H9 (cell line): ENCODE data around the gene RAX2. TPM values are rescaled to one million over a fixed set of nuclear protein-coding genes. Genes with fewer than 3 reads are reported as not detected.

ENCODE experiments used
- DNase-seq: peaks from one replicate; pipeline ENCODE4 v3.0.0-alpha.2; 2017
- H2AFZ ChIP-seq: one replicate; pipeline ENCODE4 v1.6.1; 2013; ENCODE audit warnings: mild to moderate bottlenecking, low read length, control low read depth, moderate library complexity
- H2AK5ac ChIP-seq: 2 replicates; pipeline ENCODE4 v1.6.1; 2013; ENCODE audit warnings: low read length, control low read depth, mixed read lengths; ENCODE audit not compliant: insufficient read length
- H2BK120ac ChIP-seq: one replicate; pipeline ENCODE4 v1.6.1; 2013; ENCODE audit warnings: low read depth, mild to moderate bottlenecking, low read length, control low read depth, inconsistent platforms; ENCODE audit not compliant: poor library complexity, severe bottlenecking
- H2BK12ac ChIP-seq: 2 replicates; pipeline ENCODE4 v1.6.1; 2013; ENCODE audit warnings: low read length, control low read depth, mixed read lengths, low read depth; ENCODE audit not compliant: insufficient read length
- H2BK15ac ChIP-seq: 2 replicates; pipeline ENCODE4 v1.6.1; 2013; ENCODE audit warnings: low read depth, low read length, control low read depth
- H2BK20ac ChIP-seq: one replicate; pipeline ENCODE4 v1.6.1; 2013; ENCODE audit warnings: low read depth, mild to moderate bottlenecking, low read length, control low read depth, inconsistent platforms; ENCODE audit not compliant: poor library complexity, severe bottlenecking
- H2BK5ac ChIP-seq: 2 replicates; pipeline ENCODE4 v1.6.1; 2013; ENCODE audit warnings: low read length, control low read depth, mixed read lengths; ENCODE audit not compliant: insufficient read length
- H3K14ac ChIP-seq: 2 replicates; pipeline ENCODE4 v1.6.1; 2013; ENCODE audit warnings: low read length, control low read depth; ENCODE audit not compliant: insufficient read depth
- H3K18ac ChIP-seq: 2 replicates; pipeline ENCODE4 v1.6.1; 2013; ENCODE audit warnings: low read depth, mild to moderate bottlenecking, mixed read lengths, low read length, control low read depth; ENCODE audit not compliant: insufficient read length
- H3K23ac ChIP-seq: 2 replicates; pipeline ENCODE4 v1.6.1; 2013; ENCODE audit warnings: low read length, control low read depth, mixed read lengths, low read depth; ENCODE audit not compliant: insufficient read length
- H3K23me2 ChIP-seq: 2 replicates; pipeline ENCODE4 v1.6.1; 2013; ENCODE audit warnings: low read depth, mild to moderate bottlenecking, mixed read lengths, low read length, control low read depth; ENCODE audit not compliant: insufficient read length, poor library complexity, severe bottlenecking
- H3K27ac ChIP-seq: 2 replicates; pipeline ENCODE4 v1.5.1; 2013; ENCODE audit warnings: low read length, control low read depth, mixed read lengths, low read depth; ENCODE audit not compliant: insufficient read length
- H3K27me3 ChIP-seq: 2 replicates; pipeline ENCODE4 v1.6.1; 2013; ENCODE audit warnings: low read length, control low read depth, inconsistent platforms; ENCODE audit not compliant: insufficient read depth
- H3K4ac ChIP-seq: 2 replicates; pipeline ENCODE4 v1.6.1; 2013; ENCODE audit warnings: low read depth, mild to moderate bottlenecking, control low read depth, inconsistent platforms, low read length, moderate library complexity
- H3K4me1 ChIP-seq: 2 replicates; pipeline ENCODE4 v1.6.1; 2013; ENCODE audit warnings: low read length, control low read depth, inconsistent platforms; ENCODE audit not compliant: insufficient read depth
- H3K4me2 ChIP-seq: 2 replicates; pipeline ENCODE4 v1.6.1; 2013; ENCODE audit warnings: low read length, control low read depth, mixed read lengths; ENCODE audit not compliant: insufficient read length, insufficient read depth
- H3K56ac ChIP-seq: 2 replicates; pipeline ENCODE4 v1.6.1; 2013; ENCODE audit warnings: low read depth, mild to moderate bottlenecking, mixed read lengths, low read length, control low read depth; ENCODE audit not compliant: insufficient read length
- H3K79me1 ChIP-seq: 2 replicates; pipeline ENCODE4 v1.6.1; 2013; ENCODE audit warnings: low read depth, mild to moderate bottlenecking, moderate library complexity, low read length, control low read depth, inconsistent platforms; ENCODE audit not compliant: insufficient read depth, poor library complexity, severe bottlenecking
- H3K79me2 ChIP-seq: 2 replicates; pipeline ENCODE4 v1.6.1; 2013; ENCODE audit warnings: low read length, control low read depth, inconsistent platforms; ENCODE audit not compliant: insufficient read depth
- H3K9ac ChIP-seq: 2 replicates; pipeline ENCODE4 v1.6.1; 2013; ENCODE audit warnings: low read length, control low read depth, mixed read lengths; ENCODE audit not compliant: insufficient read length; ENCODE audit errors: extremely low read depth
- H3K9me3 ChIP-seq: one replicate; pipeline ENCODE4 v1.6.1; 2013; ENCODE audit warnings: low read depth, low read length, inconsistent platforms; ENCODE audit not compliant: control insufficient read depth
- H3T11ph ChIP-seq: one replicate; pipeline ENCODE4 v1.6.1; 2013; ENCODE audit warnings: mild to moderate bottlenecking, low read length, control low read depth, inconsistent platforms
- H4K20me1 ChIP-seq: one replicate; pipeline ENCODE4 v1.6.1; 2013; ENCODE audit not compliant: control insufficient read depth, insufficient read length, insufficient read depth
- H4K5ac ChIP-seq: 2 replicates; pipeline ENCODE4 v1.6.1; 2013; ENCODE audit warnings: low read depth, mild to moderate bottlenecking, mixed read lengths, low read length, control low read depth; ENCODE audit not compliant: insufficient read length
- H4K8ac ChIP-seq: replicated peaks from 2 replicates; pipeline ENCODE4 v1.6.1; 2013; ENCODE audit warnings: low read length, control low read depth, mixed read lengths, low read depth; ENCODE audit not compliant: insufficient read length
- H4K91ac ChIP-seq: 2 replicates; pipeline ENCODE4 v1.6.1; 2013; ENCODE audit warnings: low read depth, mild to moderate bottlenecking, moderate library complexity, mixed read lengths, low read length, control low read depth; ENCODE audit not compliant: insufficient read length
- H3K27ac Mint-ChIP-seq, 3 experiments: 2 replicates in 2 of 3; 3 replicates in 1 of 3; pipeline ENCODE4 v1.8.0; 2020 to 2021; ENCODE audit warnings: mixed read lengths in 3 of 3, mild to moderate bottlenecking in 1 of 3, moderate library complexity in 1 of 3
- H3K27me3 Mint-ChIP-seq: 2 replicates; pipeline ENCODE4 v1.8.0; 2021; ENCODE audit warnings: low read depth, mild to moderate bottlenecking, moderate library complexity, mixed read lengths
- H3K36me3 Mint-ChIP-seq, 3 experiments: 2 replicates in 2 of 3; 3 replicates in 1 of 3; pipeline ENCODE4 v1.8.0; 2020 to 2021; ENCODE audit warnings: low read depth in 3 of 3, mixed read lengths in 3 of 3; ENCODE audit not compliant: insufficient read depth in 1 of 3
- H3K4me1 Mint-ChIP-seq, 2 experiments: 2 replicates each; pipeline ENCODE4 v1.8.0; 2020; ENCODE audit warnings: mixed read lengths in 2 of 2
- H3K4me3 Mint-ChIP-seq, 2 experiments: 2 replicates in 1 of 2; 3 replicates in 1 of 2; pipeline ENCODE4 v1.8.0; 2020 to 2021; ENCODE audit warnings: mild to moderate bottlenecking in 2 of 2, mixed read lengths in 2 of 2, moderate library complexity in 1 of 2
- H3K9me3 Mint-ChIP-seq, 2 experiments: 2 replicates in 1 of 2; 3 replicates in 1 of 2; pipeline ENCODE4 v1.8.0; 2020; ENCODE audit warnings: mild to moderate bottlenecking in 2 of 2, mixed read lengths in 2 of 2, moderate library complexity in 1 of 2
- CTCF ChIP-seq: fragments of 200-600 bp; sonication (generic); conservative IDR thresholded peaks from 3 replicates; pipeline ENCODE4 v1.8.0; 2021; ENCODE audit warnings: antibody characterized with exemption, mild to moderate bottlenecking
- WGBS: extraction: QIAGEN DNeasy Blood & Tissue Kit; methylation state at CpG from one replicate; pipeline ENCODE4 v1.1.7; 2013; ENCODE audit warnings: missing lambda C conversion rate, low lambda C conversion rate, mixed read lengths; ENCODE audit not compliant: insufficient read length; ENCODE audit errors: extremely low coverage; 5-methylcytosine and 5-hydroxymethylcytosine counted together
- total RNA-seq: library from RNA; stranded (reverse); gene quantifications from 2 replicates; pipeline ENCODE4 v1.2.1, GENCODE V29; 2021

RAX2 gene
- total RNA-seq, 1 experiment from 2014 or later = not detected

DNA sequence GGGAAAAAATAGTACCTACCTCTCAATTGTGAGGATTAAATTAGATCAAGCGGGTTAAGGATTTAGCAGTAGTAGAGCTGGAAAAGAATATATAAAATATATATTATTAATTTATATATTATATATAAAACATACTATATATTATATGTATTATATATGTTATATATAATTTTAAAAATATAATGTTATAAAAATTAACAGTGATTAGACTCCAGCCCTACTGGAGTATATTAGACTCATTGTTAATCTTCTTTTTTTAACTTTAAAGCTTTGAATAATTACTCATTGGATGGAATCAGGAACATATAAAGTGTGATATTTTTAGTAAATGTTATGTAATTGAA is 9.9 kb downstream of the RAX2 start:
- Histone ChIP-seq H4K20me1 (no peaks in the 10 kb centered on the region), H3K4me2 (no peak overlapping the region), H3K23me2 (peaks cover 4% of the 10 kb centered on the region), H2BK5ac (no peak overlapping the region), H3K4ac (no peak overlapping the region), H3K56ac (no peak overlapping the region), H2AK5ac (no peak overlapping the region), H3K18ac (no peak overlapping the region), H3K27ac (no peak overlapping the region), H4K5ac (no peak overlapping the region), H3K79me2 (no peaks in the 10 kb centered on the region), H3K9ac (no peak overlapping the region), H2BK12ac (no peak overlapping the region), H3K14ac (no peak overlapping the region), H2BK120ac (no peak overlapping the region), H3K79me1 (peaks cover 5% of the 10 kb centered on the region), H4K8ac (no peak overlapping the region), H2BK20ac (no peak overlapping the region), H2AFZ (no peak overlapping the region), H2BK15ac (no peak overlapping the region), H3T11ph (no peak overlapping the region), H4K91ac (no peak overlapping the region), H3K9me3 (no peaks in the 10 kb centered on the region), H3K23ac (no peak overlapping the region), H3K27me3 (no peaks in the 10 kb centered on the region), H3K4me1 (no peaks in the 10 kb centered on the region)
- Mint-ChIP-seq H3K9me3 (no peaks in the 10 kb centered on the region; a peak in 1 of 5 replicates), H3K4me3 (peak overlapping the region; percentile 92 to 96), H3K27ac (peak overlapping the region in 2 of 3 experiments; percentile 95 to 98; a peak in 3 of 7 replicates), H3K4me1 (peaks cover 4 to 14% of the 10 kb centered on the region in 2 experiments; a peak in 3 of 4 replicates), H3K27me3 (no peaks in the 10 kb centered on the region), H3K36me3 (peaks cover 3 to 22% (median 19%) of the 10 kb centered on the region in 3 experiments; a peak in 5 of 7 replicates)
- DNase-seq = no peak
- WGBS = no CpG with 5 or more reads among the region's 1 CpG
- no peak for TF ChIP-seq CTCF
